K562 (cell line): ENCODE measurements around the gene UBE2L3. TPM values are rescaled to one million over a fixed set of nuclear protein-coding genes. Genes with fewer than 3 reads are reported as not detected.
A peak's percentile ranks its signal among the peaks of the same experiment; 100 is the strongest.

ENCODE experiments used
- JUND ChIP-seq, 2 experiments: IDR thresholded peaks; 2 replicates in 1 of 2; 3 replicates in 1 of 2; pipeline ENCODE4 v1.6.1; 2011; ENCODE audit warnings: borderline replicate concordance in 2 of 2, low read depth in 2 of 2, low read length in 2 of 2, improper control_type of control experiment in 1 of 2, missing biosample characterization in 1 of 2, missing genetic modification characterization in 1 of 2, missing genetic modification reagents in 1 of 2
- MAFK ChIP-seq: IDR thresholded peaks from 2 replicates; pipeline ENCODE4 v1.6.1; 2011; ENCODE audit warnings: low read length, improper control_type of control experiment
- MLX ChIP-seq, 2 experiments: fragments of 450-650 bp in 1 of 2; sonication (generic) in 1 of 2; formaldehyde crosslinking; conservative IDR thresholded peaks; 2 replicates each; pipeline versions ENCODE4 v1.4.0 to v1.8.1; 2020 to 2022; ENCODE audit warnings: mild to moderate bottlenecking in 1 of 2, missing genetic modification reagents in 1 of 2
- PCBP1 ChIP-seq: fragments of 200-400 bp; formaldehyde crosslinking; IDR thresholded peaks from 2 replicates; pipeline ENCODE4 v1.6.1; 2018; ENCODE audit warnings: mild to moderate bottlenecking, low read depth, low read length; ENCODE audit not compliant: poor library complexity, severe bottlenecking
- RFX5 ChIP-seq: IDR thresholded peaks from 2 replicates; pipeline ENCODE4 v1.6.1; 2011; ENCODE audit warnings: low read depth, mild to moderate bottlenecking, improper control_type of control experiment, low read length
- polyA plus RNA-seq, 8 experiments: library from polyadenylated mRNA; depleted of rRNA in 4 of 8; stranded (reverse) in 5 of 8; unstranded in 3 of 8; fragments of >200 nt; fragmentation: Nextera tagmentation in 2 of 8; fragmentation: Illumina TruSeq in 1 of 8; extraction: Ambion mirVana in 2 of 8; extraction: Trizol in 1 of 8; gene quantifications; 2 replicates each; pipeline versions ENCODE4 v1.2.1 to v1.2.3, GENCODE V29; 2011 to 2014; ENCODE audit warnings: inconsistent platforms in 1 of 8, missing spikeins in 1 of 8
- total RNA-seq, 7 experiments: library from RNA; depleted of rRNA in 6 of 7; stranded (reverse); fragments of >200 nt in 6 of 7; fragmentation: Illumina TruSeq in 2 of 7; extraction: Trizol in 2 of 7; gene quantifications; 2 replicates each; pipeline versions ENCODE4 v1.2.1 to v1.2.3, GENCODE V29; 2011 to 2021; ENCODE audit warnings: low replicate concordance in 1 of 7

UBE2L3 gene
- total and polyA plus RNA-seq, 9 of the 15 experiments (the other 6 are each of a cell fraction or from before 2014, with no cell fraction given) = 215 to 625 (median 285) TPM

GRCh38 chr22:21641789-21642583 lies 74.5 kb downstream of the UBE2L3 start, which contains the start of gene SDF2L1 (continued):
- TF ChIP-seq MLX (CRISPR knock-in tag; conservative IDR thresholded peaks at IDR 0.05) = peak in 1 of 2 experiments; percentile 97; a peak in 2 of 4 replicates
- TF ChIP-seq MAFK = peak; percentile 5; the same call in 1 of the 2 replicates
- TF ChIP-seq RFX5 = peak; percentile 86
- peak; percentile 72 for TF ChIP-seq JUND (IDR thresholded peaks at IDR 0.05; ENCODE audit: borderline replicate concordance, low read depth, low read length)
- no peak for TF ChIP-seq JUND (tag; IDR thresholded peaks at IDR 0.05; ENCODE audit: borderline replicate concordance, low read depth, low read length)
- no peak for TF ChIP-seq PCBP1
- TF ChIP-seq, all 486 proteins: peak for 44
